Measurements from ENCODE around the gene ASTN2.

DNA sequence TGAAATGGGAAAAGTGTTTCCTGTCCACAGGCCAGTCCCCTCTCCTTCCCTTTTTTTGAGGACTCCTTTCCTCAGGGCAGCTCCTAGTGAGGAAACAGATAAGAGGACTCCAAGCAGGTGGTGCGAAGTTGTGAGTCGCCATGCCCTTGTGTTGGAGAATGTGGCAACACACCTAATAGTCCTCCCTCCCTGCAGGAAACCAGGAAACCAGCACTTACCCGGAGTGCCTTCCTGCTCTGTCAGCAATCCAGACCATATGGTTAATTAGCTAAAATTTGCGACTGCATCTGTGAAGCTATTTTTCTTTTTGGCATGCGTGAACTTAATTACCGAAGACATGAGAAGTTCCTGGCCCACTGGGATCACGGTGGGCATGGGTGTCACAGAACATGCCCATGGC is 657.8 kb downstream of the ASTN2 start:
- TF ChIP-seq GATA2 (IDR thresholded peaks at IDR 0.05; ENCODE audit: low read depth, low read length): no peak
- no peak for TF ChIP-seq GATA3 (IDR thresholded peaks at IDR 0.05; ENCODE audit: low read depth, low read length)

Measured in SH-SY5Y (cell line).